Measurements from ENCODE around the gene TUT1.

DNA sequence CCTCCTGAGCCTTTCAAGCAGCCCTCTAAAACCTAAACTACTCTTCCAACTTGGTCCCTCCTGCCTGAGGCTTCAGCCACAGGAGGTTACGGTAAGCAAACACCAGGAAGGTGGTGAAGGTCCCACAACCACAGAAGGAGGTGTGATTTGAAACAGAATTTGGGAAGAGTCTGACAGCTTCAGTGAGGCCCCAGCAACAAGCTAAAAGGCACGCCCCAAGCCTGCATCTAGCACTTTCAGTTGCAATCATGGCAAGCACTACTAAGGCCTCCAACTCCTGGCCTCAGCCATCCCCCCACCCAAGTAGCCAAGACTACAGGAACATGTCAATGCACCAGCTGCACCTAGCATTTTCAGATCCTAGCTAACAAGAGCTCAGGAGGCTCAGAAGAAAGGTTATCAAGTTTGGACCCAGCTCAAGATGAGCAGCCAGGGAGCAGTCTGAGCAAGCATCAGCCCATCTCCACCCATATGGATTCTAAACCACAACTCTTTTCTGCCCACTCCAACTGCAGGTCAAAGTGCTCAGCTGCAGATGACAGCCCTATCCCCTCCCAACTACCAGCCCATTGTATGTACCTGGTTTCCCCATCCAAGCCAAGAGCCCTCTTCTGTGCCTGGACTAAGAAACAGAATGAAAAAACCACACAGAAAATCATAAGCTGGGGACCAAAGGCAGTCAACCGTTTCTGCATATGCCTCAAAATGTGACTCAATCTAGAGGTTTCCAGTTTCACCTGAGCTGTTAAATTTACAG, 34.3 kb downstream of the TUT1 start:
- TF ChIP-seq POLR2A (IDR thresholded peaks at IDR 0.05): no peak
- TF ChIP-seq, protein P1, sequence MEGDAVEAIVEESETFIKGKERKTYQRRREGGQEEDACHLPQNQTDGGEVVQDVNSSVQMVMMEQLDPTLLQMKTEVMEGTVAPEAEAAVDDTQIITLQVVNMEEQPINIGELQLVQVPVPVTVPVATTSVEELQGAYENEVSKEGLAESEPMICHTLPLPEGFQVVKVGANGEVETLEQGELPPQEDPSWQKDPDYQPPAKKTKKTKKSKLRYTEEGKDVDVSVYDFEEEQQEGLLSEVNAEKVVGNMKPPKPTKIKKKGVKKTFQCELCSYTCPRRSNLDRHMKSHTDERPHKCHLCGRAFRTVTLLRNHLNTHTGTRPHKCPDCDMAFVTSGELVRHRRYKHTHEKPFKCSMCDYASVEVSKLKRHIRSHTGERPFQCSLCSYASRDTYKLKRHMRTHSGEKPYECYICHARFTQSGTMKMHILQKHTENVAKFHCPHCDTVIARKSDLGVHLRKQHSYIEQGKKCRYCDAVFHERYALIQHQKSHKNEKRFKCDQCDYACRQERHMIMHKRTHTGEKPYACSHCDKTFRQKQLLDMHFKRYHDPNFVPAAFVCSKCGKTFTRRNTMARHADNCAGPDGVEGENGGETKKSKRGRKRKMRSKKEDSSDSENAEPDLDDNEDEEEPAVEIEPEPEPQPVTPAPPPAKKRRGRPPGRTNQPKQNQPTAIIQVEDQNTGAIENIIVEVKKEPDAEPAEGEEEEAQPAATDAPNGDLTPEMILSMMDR (IDR thresholded peaks at IDR 0.05): no peak
